GM19240 (cell line): ENCODE data around the gene WFDC5.
"Not testable (repeated sequence)": the region's sequence is repeated elsewhere in the genome, so short reads cannot be mapped to it uniquely, and the experiment has no call there.

ENCODE experiments used
- DNase-seq: peaks from one replicate; pipeline ENCODE4 v3.0.0; 2011; ENCODE audit warnings: low spot score; ENCODE audit not compliant: insufficient read length

The WFDC5 gene, protein sequence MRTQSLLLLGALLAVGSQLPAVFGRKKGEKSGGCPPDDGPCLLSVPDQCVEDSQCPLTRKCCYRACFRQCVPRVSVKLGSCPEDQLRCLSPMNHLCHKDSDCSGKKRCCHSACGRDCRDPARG

DNA sequence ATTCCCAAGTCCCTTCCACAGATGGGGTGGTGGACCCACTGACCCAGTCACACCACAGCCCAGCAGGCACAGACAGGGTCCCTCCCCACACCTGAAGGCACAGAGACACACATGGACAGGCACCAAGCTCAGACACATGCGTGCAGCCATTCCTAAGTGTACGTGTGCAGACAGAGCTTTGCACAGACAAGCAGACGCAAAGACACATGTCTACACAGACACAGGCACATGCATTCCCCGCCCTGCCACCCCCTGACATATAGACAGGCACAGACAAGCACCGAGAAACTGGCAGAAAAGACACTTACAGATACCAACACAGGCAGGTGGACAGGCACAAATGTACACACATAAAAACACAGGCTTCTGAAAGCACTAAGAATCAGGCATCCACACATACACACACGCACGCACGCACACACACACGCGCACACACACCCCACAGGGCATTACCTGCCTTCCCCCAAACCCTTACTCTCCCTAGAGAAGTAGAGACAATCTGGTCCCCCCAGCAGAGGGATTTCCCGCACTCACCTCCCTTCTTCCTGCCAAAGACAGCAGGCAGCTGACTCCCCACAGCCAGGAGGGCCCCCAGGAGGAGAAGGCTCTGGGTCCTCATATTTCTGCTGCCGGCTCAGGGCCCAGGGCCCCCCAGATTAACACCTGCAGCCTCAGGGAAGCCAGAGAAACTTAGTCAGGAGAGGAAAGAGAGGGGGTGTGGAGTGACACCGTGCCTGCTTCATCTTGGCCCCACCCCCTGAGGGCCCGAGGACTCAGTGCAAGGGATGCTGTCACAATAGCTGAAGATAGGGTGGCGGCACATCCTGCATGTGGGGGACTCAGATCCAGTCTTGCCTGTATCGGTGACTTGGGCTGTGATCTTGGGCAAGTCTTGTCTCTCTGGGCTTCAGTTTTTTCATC is at the start of gene WFDC5:
Gene WFDC5, minus strand, starts transcription at position 710 of the 921 bp plus-strand sequence. Its CDS starts 91 bp downstream, at position 619.
- DNase-seq: no peak

- DNase-seq: no peak
Observed at GRCh38 chr20:45163083-45163803, 48.3 kb upstream of the WFDC5 start.

- DNase-seq: no peak
Observed at GRCh38 chr20:45157962-45158361, 43.0 kb upstream of the WFDC5 start.

- no peak for DNase-seq
Observed at GRCh38 chr20:45156713-45157112, 41.7 kb upstream of the WFDC5 start.

GRCh38 chr20:45154794-45155193 is 39.8 kb upstream of the WFDC5 start:
- DNase-seq: not testable (repeated sequence)

DNA sequence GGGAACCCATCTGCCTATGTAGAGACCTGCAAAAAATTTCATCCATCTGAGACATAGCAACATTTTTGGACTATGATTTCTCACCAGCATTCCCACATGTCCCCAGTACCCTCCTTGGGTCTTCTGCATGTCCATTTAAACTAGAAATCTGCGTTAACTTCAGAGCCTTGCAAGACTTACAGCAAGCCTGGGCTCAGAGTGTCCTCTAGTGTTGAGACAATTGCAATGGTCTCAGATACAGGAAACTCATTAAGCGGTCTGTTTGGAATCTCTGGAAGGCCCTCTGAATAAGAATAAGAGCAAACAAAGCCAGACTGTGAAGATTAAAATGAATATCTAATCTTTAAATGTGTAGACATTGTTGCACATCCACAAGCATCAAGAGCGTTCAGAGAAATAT is 39.2 kb upstream of the WFDC5 start:
- no peak for DNase-seq

DNA sequence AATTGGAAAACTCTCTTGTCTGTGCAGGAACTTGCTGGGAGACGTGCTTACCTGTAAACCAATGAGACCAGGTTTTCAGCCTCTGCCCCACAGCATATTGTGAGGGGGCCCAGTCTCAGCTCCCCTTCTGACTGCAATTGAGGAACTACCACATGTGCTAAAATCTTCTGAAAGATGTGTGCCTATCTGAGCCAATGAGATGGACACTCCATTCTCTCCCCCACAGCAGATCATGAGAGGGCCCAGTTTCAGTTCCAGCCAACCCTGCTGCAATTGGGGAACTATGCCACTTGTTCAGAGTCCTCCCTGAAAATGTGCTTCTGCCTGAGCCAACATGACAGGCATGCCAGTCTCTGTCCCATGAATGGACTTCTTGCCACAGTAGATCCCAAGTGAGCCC is 38.8 kb upstream of the WFDC5 start:
- DNase-seq: no peak

- no peak for DNase-seq
Observed at GRCh38 chr20:45153147-45153546, 38.2 kb upstream of the WFDC5 start.

- DNase-seq: no peak
Observed at GRCh38 chr20:45152405-45152804, 37.4 kb upstream of the WFDC5 start.

GRCh38 chr20:45149062-45149461 is 34.1 kb upstream of the WFDC5 start:
- DNase-seq: no peak

DNA sequence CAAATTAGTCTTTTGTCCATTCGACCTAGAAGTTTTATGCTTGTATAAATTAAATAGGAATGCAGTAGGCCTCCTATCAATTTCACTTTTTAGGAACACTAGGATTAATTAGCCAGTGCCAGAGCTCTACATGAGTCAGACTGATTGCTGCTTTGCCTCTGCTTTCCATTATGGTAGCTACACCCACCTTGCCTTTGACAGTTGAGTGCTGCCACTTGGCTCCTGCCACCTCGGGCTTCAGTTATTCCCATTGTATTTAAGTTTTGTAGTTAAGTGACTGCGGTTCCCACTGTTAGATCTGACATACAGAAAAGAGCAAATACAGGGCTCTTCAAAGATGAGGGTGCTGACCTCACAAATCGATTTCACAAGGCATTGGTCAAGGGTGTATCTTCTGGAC is 25.9 kb upstream of the WFDC5 start:
- no peak for DNase-seq

DNA sequence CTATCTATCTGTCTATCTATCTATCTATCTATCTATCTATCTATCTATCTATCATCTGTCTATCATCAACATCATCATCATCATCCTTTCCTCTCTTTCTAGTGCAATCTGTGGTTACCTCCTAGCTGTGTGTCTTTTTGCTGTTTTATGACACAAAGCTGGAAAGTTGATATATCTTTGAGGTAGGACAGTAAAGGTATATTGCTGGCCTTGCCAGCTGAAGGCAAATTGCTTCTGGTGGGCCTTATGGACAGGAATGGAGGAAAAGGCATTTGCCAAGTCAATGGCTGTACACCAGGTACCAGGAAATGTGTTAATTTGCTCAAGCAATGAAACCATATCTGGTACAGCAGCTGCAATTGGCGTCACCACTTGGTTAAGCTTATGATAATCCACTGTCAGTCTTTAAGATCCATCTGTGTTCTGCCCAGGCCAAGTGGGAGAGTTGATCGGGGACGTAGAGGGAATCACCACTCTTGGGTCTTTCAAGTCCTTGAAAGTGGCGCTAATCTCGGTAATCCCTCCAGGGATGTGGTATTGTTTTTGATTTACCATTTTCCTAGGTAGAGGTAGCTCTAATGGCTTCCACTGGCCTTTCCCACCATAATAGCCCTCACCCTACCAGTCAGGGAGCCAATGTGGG is 24.9 kb upstream of the WFDC5 start:
- not testable (repeated sequence) for DNase-seq

GRCh38 chr20:45138561-45139300 is 23.8 kb upstream of the WFDC5 start:
- DNase-seq: no peak

- DNase-seq: no peak
Observed at GRCh38 chr20:45136911-45137310, 21.9 kb upstream of the WFDC5 start.

DNA sequence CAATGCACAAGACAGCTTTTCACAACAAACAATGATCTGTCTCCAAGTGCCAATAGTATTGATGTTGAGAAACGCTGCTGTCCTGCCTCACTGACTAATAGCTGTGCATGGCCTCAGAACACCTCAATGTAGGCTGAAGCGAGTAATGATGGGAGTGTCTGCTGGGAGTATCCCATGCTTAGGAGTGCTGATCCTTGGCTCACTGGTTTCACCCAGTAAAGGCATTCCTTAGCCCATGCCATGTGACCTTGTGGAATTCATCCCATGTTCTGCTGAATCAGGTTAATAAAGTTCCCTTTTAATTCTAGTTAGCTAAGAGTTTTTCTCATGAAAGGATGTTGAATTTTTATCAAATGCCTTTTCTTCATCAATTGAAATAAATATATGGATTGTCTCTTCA is 13.1 kb upstream of the WFDC5 start:
- no peak for DNase-seq

GRCh38 chr20:45124365-45124764 is 9.4 kb upstream of the WFDC5 start, which contains the start of gene WFDC12:
WFDC12 (minus strand) TSS chr20:45124465; CDS start chr20:45124447, 18 bp downstream.
- DNase-seq: no peak

DNA sequence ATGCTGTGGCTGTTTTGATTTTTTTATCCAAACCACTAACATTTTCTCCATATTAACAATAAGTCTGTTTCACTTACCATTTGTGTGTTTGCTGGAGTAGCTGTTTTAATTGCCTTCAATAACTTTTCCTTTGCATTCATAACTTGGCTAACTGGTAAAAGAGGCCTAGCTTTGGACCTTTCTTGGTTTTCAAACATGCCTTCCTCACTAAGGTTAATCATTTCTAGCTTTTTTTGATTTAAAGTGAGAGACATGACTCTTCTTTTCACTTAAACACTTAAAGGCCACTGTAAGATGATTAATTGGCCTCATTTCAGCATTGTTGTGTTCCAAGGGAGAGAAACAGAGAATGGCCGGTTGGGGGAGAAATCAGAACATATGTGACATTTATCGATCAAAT is 6.4 kb upstream of the WFDC5 start:
- no peak for DNase-seq

DNA sequence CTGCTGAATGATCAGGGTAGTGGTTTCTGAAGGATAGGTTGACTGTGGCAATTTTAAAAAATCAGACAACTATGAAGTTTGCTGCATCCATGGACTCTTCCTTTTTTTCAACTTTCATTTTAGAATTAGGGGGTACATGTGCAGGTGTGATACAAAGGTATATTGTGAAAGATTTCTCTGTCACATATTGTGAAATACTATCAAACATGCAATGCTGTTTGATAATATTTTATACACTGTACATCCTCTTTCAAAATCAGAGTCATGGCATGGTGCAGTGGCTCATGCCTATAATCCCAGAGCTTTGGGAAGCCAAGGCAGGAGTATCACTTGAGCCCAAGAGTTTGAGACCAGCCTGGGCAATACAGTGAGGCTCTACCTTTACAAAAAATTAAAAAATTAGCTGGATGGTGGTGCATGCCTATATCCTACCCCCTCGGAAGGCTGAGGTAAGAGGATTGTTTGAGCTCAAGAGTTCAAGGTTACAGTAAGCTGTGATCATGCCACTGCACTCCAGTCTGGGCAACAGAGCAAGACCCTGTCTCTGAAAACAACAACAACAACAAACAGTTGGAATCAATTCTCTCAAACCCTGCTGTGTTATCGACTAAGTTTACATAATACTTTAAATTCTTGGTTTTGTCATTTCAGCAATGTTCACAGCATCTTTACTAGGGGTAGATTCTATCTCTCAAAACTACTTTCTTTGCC is 4.7 kb upstream of the WFDC5 start:
- no peak for DNase-seq

DNA sequence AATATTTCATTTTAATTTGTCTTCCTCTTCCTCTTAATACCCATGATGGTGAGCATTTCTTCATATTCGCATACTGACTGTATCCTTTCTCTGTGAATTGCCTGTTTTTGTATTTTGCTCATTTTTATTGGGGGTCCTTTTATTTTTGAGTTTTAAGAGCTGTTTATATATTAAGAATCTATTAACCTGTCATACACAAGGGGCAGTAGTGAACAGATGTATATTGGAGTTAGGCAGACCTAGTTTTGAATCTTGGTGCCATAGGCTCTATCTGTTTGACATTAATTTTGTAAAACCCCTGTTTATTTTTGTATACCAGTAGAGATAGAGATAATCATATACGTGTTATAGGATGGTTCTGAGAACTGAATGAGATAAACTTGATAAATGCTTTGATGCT is 3.1 kb upstream of the WFDC5 start:
- DNase-seq: no peak

GRCh38 chr20:45117581-45117980 is 2.6 kb upstream of the WFDC5 start:
- DNase-seq: no peak
